GM18909 (cell line): ENCODE data around the gene SERPINA3.

Experiments used
- ATAC-seq: cut with Tn5 transposase; IDR thresholded peaks from one replicate; pipeline ENCODE4 v1.9.1; 2021; ENCODE audit warnings: mild to moderate bottlenecking; ENCODE audit not compliant: unreplicated experiment, poor library complexity

SERPINA3 gene

GRCh38 chr14:94650806-94651805, 38.9 kb downstream of the SERPINA3 start:
- ATAC-seq: no peak

GRCh38 chr14:94653321-94653720, 41.1 kb downstream of the SERPINA3 start:
- ATAC-seq: no peak

DNA sequence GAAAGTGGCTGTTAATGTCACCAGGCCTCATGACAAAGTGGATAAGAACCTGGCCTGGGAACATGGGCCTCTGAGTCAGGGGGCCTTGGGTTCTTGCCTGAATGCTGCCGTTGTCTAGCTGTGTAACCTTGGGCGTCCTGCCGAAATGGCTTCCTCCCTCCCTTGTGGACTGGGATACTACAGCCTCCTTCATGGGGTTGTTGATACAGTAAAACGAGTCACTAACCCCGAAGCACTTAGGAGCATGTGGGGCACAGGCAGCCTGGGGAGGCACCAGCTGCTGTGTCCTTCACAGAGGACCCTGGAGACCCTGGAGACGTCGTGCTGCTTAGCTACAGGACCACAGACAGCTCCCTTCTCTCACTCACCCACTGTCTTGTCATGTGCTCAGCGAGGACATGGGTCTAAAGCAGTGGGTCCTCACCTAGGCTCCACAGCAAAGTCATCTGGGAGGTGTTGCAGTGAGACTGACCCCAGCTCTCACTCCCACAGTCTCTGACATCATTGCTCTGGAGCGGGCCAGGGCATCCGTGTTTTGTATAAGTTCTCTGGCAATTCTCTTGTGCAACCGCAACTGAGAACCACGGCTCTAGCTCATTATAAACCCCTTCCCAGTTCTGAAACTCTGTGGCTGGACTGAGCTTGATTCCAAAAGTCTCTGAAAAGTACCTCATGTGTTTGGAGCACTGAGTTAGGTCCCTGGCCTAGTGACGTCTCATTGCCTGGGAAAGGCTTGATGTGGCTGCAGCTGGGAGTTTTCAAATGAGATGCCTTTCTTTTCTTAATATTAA, 42.1 kb downstream of the SERPINA3 start:
- ATAC-seq: no peak

DNA sequence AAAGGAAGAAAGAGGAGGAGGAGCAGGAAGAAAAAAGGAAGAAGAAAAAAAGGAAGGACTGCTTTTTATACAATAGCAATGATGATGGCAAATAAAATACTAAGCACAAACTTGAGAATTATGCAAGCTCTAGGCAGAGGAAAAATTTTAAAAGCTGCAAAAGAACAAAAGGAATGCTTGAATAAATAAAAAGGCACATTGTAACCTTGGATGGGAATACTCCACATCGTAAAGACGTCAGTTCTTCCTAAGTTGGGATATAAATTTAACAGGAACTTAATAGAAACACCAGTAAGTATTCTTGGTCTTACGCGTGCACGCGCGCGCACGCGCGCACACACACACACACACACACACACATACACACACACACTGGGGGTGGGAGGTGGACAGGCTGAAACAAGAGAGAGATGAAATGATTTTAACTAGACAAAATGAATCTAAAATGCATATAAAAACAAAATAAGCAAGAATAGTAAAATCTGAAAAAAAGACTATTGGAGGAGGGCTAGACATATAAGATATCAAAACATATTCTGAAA, 43.0 kb downstream of the SERPINA3 start:
- ATAC-seq: no peak

DNA sequence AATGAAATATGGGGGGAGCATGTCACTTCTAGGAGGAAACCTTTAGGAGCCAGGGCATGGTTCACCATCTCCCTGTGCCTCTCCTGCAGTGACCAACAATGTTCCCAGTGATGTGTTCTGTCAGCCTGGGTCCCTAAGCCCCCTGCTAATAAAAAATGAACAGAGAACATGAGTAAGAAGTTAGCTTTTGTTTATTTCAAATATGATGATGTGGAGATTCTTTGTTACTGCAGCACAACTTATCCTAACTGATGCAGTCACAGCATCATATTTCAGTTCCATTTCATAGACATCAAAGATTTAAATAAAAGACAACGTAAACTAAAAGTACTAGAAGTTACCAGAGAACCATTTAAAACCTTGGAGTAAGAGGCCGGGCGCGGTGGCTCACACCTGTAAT, 43.9 kb downstream of the SERPINA3 start:
- no peak for ATAC-seq

DNA sequence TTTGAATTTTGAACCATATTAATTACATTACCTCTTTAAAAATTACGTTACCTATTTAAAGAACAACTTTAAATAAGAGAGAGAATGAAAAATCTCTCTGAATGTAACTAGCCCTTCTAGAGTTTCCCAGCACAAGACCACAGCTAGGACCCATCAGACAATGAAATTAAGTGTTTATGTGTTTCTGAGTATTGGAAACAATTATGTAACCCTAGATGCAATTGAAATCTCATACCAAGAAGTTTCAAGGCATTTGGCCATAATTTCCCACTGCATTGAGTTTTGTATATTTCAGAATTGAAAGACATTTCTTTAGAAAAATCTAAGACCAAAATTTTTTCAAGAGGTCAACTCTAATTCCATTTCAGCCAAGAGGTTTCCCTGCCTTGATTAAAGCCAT, 47.1 kb downstream of the SERPINA3 start:
- ATAC-seq: no peak

DNA sequence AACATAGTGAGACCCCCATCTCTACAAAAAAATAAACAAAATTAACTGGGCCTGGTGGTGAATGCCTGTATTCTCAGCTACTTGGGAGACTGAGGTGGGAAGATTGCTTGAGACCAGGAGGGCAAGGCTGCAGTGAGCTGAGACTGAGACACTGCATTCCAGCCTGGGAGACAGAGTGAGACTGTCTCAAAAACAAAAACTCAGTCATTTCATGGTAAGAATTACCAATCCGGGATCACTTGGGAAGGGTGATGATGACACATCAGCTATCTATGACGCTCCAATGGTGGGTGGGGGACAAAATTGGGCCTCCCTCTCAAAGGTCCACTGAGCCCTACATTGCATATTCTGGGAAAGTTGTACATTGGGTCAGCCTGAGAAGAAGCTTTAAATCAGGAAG, 47.7 kb downstream of the SERPINA3 start:
- no peak for ATAC-seq

- ATAC-seq: no peak
These were observed 48.2 kb downstream of the SERPINA3 start for GRCh38 chr14:94660306-94660946.

DNA sequence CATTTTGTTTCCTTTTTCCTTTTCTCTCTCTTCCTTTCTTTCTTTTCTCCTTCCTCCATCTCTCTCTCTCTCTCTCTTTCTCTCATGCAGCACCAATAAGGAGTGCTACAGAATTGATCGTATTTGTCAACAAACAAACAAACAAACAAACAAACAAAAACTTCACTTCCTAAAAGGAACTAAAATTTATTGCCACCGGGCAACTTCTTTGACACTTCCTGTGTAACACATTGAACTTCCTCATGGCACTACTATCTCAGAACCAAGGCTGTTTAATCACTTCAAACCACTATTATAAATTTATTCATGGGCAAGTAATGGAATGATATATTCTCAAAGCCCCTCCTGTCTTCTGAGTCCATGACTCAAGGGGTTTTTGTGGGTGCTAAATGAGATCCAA, 51.3 kb downstream of the SERPINA3 start:
- ATAC-seq: no peak

DNA sequence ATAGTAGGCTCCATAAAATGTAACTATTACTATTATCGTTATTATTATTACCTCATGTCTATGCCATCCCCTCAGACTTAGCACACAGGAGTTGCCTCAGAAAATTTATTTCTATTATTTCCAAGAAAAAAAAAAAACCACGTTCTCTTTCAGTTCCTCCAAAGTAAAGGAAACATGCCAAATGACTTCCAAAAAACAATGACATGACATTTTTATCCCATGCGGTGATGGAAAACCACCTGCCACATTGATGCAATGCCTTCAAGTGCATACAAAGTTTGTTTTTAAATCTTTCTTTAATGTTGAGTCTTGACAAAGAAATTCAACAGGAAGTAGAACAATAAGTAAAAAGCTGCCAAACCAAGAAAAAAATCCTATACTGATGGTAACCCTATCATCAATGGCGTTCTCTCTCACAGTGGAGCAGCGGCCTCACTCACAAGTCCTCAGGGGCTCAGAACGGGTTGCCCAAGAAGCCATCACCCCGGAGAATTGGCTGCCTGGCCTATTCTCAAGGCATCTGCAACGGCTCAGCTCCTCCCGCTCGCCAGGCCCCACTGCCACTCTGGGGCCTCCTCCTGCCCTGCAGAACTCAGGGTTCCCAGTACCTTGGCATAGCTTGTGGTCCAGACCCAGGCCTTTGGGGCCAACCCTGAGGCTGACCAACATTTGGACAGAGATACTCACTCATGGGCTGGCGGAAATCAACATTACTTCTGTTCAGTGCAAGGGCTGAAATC, 51.9 kb downstream of the SERPINA3 start:
- no peak for ATAC-seq

DNA sequence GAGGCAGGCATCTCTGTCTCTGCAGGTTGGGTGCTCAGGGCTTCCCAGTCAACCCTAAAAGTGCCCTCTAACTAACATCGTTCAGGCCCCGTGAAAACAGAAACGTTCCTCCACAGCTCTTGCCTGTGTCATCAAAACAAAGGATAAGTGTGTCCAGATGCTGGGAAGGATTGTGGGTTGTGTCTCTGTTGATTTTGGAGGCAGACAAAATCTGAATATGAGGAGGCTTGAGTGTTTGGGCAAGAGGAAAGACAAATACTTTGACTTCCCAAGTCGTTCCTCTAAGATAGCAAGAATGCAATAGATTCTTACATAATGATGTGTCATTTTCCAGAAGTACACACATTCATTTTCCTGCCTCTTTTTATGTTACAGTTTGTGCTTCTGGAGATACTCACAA, 52.9 kb downstream of the SERPINA3 start:
- no peak for ATAC-seq

DNA sequence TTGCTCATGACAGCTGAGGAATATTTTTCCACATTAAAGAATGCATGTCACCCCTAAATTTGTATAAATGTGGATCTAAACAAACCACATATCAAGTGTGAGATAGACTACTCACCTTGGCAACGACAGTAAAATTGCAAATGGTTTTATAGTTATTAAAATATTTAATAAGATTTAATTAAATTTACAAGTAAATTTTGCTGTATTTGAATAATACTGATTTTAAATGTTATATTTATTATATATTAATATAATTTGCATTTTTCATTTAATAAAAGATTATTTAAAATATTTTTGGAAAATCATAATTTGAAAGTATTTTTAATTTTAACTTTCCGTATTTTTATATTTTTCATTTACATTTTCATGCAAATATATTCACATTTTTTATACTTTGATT, 53.4 kb downstream of the SERPINA3 start:
- no peak for ATAC-seq

GRCh38 chr14:94670692-94671285, 58.6 kb downstream of the SERPINA3 start:
- ATAC-seq: no peak

DNA sequence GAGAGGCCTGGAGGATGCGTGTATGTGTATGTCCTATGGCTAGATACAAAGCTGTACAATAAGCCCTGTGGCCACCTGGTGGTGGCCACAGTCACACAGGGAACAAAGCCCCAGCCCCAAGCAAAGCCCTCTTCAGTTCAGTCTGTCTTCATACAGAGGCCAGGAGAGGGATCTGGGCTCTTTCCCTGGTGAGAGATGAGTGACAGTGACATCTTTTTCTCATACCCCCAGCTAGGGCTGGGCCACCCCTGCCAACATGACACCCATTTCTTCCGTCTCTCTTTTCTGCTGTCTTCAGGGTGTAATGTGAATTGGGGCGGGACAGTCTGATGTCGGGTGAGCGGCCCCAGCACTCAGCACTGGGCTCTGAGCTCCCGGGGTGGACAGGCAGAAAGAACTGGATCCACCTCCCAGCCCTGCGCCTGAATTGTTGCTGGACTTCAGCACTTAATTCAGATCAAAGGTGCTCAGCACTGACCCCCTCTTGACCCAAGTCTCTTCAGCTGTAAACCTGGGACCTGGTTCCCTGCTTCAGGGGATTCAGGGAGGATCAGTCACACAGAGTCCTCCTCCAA, 59.8 kb downstream of the SERPINA3 start:
- no peak for ATAC-seq

DNA sequence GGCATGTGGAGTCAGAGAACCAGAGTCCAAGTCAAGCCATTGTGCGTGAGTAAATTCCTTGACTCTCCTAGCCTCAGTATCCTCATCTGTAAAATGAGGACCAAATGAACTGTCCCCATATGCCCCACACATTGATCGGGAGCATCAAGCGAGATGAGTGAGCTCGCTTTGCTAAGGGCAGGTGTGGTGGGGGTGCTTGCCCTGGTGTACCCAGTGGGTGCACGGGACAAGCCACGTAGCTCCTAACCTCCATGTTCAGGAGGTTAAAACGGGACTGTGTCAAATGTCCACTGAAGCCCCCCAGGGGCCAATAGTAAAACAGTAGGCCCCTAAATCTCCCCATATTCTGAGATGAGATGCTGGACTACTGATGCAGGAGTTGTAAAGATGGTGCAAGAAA, 60.9 kb downstream of the SERPINA3 start:
- no peak for ATAC-seq
